COLO668 (cell line): ENCODE measurements around the gene DEFB118.
"Not testable (repeated sequence)": the region's sequence is repeated elsewhere in the genome, so short reads cannot be mapped to it uniquely, and the experiment has no call there.

Experiments
- DNase-seq: peaks from one replicate; lab custom pipeline; 2025; ENCODE audit not compliant: unreplicated experiment; lab: John Stamatoyannopoulos, UW

DEFB118 gene

GRCh38 chr20:31368301-31368700, at the start of gene DEFB118:
Gene DEFB118 (plus strand): TSS chr20:31368601. CDS start chr20:31368651, 50 bp downstream.
- DNase-seq: no peak

GRCh38 chr20:31322504-31322903, 45.9 kb upstream of the DEFB118 start:
- no peak for DNase-seq

GRCh38 chr20:31330893-31331292, 37.5 kb upstream of the DEFB118 start:
- DNase-seq: no peak

GRCh38 chr20:31341470-31341869, 26.9 kb upstream of the DEFB118 start:
- DNase-seq: no peak

GRCh38 chr20:31355981-31356380, 12.4 kb upstream of the DEFB118 start:
- DNase-seq: no peak

GRCh38 chr20:31363295-31363694, 5.1 kb upstream of the DEFB118 start:
- no peak for DNase-seq

GRCh38 chr20:31364272-31364671, 4.1 kb upstream of the DEFB118 start:
- not testable (repeated sequence) for DNase-seq

- no peak for DNase-seq
These were observed 5.9 kb downstream of the DEFB118 start for GRCh38 chr20:31374346-31374745.

- DNase-seq: no peak
These were observed 22.1 kb downstream of the DEFB118 start, which contains the start of gene DEFB119 for GRCh38 chr20:31390490-31390889. Gene DEFB119 (minus strand): TSS chr20:31390590. CDS start chr20:31390483, 107 bp downstream.

- DNase-seq: no peak
These were observed 24.4 kb downstream of the DEFB118 start for GRCh38 chr20:31392836-31393235.

- DNase-seq: no peak
These were observed 26.5 kb downstream of the DEFB118 start for GRCh38 chr20:31394900-31395299.

- no peak for DNase-seq
These were observed 35.5 kb downstream of the DEFB118 start for GRCh38 chr20:31403886-31404285.

GRCh38 chr20:31406115-31406514, 37.7 kb downstream of the DEFB118 start, which contains the start of gene DEFB121:
Gene DEFB121 (minus strand): TSS chr20:31406215. CDS start chr20:31406152, 63 bp downstream.
- no peak for DNase-seq

- DNase-seq: no peak
These were observed 41.6 kb downstream of the DEFB118 start for GRCh38 chr20:31410011-31410410.

GRCh38 chr20:31414381-31414780, 46.0 kb downstream of the DEFB118 start:
- DNase-seq: no peak

- DNase-seq: no peak
These were observed 47.3 kb downstream of the DEFB118 start for GRCh38 chr20:31415653-31416052.

- DNase-seq: no peak
These were observed 49.9 kb downstream of the DEFB118 start for GRCh38 chr20:31418307-31418706.
